Measurements from ENCODE around the gene SF3B3.

GRCh38 chr16:70601576-70602575 lies 78.3 kb downstream of the SF3B3 start:
- TF ChIP-seq CTCF (IDR thresholded peaks at IDR 0.05) (no peak), SIN3A (IDR thresholded peaks at IDR 0.05; ENCODE audit: borderline replicate concordance, insufficient read depth, low read depth, low read length) (no peak), POLR2AphosphoS5 (IDR thresholded peaks at IDR 0.05; ENCODE audit: low read depth, low read length) (no peak)
